ENCODE data around the gene RAB22A.

- TF ChIP-seq POLR2AphosphoS5 (IDR thresholded peaks at IDR 0.05; ENCODE audit: borderline replicate concordance, low read depth, low read length) (no peak), EZH2 (IDR thresholded peaks at IDR 0.05) (no peak)
Observed at GRCh38 chr20:58390659-58391035, 81.1 kb downstream of the RAB22A start.
